Measurements from ENCODE around the gene NCL. TPM values are rescaled to one million over a fixed set of nuclear protein-coding genes. Genes with fewer than 3 reads are reported as not detected.

The NCL gene
- total RNA-seq, 1 experiment from 2014 or later: 1,328 TPM

DNA sequence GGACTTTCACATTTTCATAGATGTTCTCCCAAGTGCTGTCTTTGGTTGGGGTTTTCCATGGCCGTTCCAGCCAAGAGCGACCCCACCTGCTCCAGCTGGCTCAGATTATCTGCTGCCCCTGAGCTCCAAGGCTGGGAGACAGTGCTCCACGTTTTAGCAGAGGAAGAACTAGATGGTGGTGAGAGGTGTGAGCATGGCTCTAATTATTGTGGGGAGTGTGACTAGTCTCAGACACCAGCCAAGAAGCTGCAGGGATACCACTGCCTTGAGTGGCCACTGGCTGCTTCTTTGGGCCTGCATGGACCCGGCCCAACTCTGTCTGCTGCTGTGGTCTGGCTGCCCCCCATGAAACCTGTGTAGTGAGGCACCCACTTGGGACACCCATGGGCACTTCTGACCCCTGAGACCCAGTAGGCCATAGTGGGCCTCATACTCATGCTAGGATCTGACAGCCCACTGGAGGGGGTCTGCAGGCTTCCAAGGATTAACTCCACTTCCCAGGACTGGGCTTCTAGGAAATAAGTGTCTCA, 2.8 kb upstream of the NCL start:
- TF ChIP-seq EZH2 (IDR thresholded peaks at IDR 0.05; ENCODE audit: borderline replicate concordance, low read depth, low read length, poor library complexity, severe bottlenecking): no peak
- TF ChIP-seq, protein P1, sequence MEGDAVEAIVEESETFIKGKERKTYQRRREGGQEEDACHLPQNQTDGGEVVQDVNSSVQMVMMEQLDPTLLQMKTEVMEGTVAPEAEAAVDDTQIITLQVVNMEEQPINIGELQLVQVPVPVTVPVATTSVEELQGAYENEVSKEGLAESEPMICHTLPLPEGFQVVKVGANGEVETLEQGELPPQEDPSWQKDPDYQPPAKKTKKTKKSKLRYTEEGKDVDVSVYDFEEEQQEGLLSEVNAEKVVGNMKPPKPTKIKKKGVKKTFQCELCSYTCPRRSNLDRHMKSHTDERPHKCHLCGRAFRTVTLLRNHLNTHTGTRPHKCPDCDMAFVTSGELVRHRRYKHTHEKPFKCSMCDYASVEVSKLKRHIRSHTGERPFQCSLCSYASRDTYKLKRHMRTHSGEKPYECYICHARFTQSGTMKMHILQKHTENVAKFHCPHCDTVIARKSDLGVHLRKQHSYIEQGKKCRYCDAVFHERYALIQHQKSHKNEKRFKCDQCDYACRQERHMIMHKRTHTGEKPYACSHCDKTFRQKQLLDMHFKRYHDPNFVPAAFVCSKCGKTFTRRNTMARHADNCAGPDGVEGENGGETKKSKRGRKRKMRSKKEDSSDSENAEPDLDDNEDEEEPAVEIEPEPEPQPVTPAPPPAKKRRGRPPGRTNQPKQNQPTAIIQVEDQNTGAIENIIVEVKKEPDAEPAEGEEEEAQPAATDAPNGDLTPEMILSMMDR (conservative IDR thresholded peaks at IDR 0.05; ENCODE audit: low read depth, low read length): no peak
- Histone ChIP-seq H3K9me3 (ENCODE audit: low read depth, low read length, poor library complexity, severe bottlenecking) (no peaks in the 10 kb centered on the region), H3K27me3 (replicated peaks; ENCODE audit: insufficient read depth, low read depth, low read length, poor library complexity) (no peaks in the 10 kb centered on the region), H3K4me3 (ENCODE audit: low read depth, low read length, poor library complexity, severe bottlenecking) (no peak overlapping the region), H3K36me3 (ENCODE audit: insufficient read depth, low read length, poor library complexity, severe bottlenecking) (peaks cover 12% of the 10 kb centered on the region), H3K4me1 (ENCODE audit: insufficient read depth, low read length, poor library complexity, severe bottlenecking) (peaks cover 17% of the 10 kb centered on the region), H3K27ac (ENCODE audit: low read depth, low read length, poor library complexity, severe bottlenecking) (no peak overlapping the region)
- no peak for DNase-seq (ENCODE audit: low spot score)
- ChIA-PET POLR2A (ENCODE audit: low non-redundant PET) (no interaction called here), CTCF (no interaction called here)
- intact Hi-C loops (cut with micrococcal nuclease; ENCODE audit: unreplicated experiment): no loop called here
- no TSS peak for BruUV-seq (replicated peaks)

DNA sequence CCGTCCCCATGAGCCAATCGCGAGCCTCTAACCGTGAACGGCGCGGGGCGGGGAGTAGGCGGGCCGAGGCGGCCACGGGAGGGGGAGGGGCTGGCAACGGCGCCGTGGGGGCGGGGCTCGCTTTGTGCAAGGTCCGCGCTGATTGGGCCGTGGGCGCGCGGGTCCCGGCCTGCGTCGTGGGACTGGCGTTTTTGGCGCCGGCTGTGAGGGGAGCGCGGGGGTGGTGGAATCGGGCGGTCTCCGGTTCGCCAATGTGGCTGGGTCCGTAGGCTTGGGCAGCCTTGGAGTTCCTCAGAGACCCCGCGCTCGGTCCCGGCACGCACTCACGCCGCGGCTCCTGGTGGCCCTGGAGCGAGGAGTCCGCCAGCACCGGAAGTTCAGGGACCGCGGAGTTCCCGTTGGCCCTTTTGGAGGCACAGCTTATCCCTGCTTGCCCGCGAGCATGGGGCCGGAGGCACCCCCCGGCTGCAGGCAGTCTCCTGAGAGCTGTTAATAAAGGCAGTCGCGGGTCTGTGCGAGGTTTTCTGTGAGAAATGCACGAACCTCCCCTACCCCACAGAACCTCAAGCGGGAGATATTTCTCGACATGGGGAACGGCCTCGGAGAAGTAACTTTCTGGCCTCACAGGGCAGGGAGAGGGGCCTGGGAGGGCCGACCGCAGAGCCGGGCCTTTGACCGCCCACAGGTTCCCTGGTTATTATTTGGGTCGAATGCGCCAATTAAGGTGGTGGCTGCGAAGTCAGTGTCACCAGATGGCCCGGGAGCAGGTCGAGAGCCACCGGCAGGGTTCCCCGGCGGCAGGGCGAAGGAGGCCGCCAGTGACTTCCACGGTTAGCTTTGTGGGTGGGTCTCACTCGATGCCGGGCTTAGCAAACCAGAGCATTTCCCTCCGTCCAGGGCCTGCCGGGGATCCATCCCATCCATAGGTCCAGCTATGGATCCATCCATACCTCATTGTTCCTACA, 574 bp upstream of the NCL start:
- BruUV-seq (replicated peaks): TSS peak; percentile 90
- H3K36me3 ChIP-seq (ENCODE audit: insufficient read depth, low read length, poor library complexity, severe bottlenecking): peaks cover 34% of the 10 kb centered on the region
- intact Hi-C loops (cut with micrococcal nuclease; ENCODE audit: unreplicated experiment): no loop called here
- TF ChIP-seq, protein P1 (conservative IDR thresholded peaks at IDR 0.05; ENCODE audit: low read depth, low read length): no peak
- peak overlapping the region; percentile 88 for H3K4me3 ChIP-seq (ENCODE audit: low read depth, low read length, poor library complexity, severe bottlenecking)
- DNase-seq (ENCODE audit: low spot score): peak; percentile 98
- peaks cover 19% of the 10 kb centered on the region for H3K4me1 ChIP-seq (ENCODE audit: insufficient read depth, low read length, poor library complexity, severe bottlenecking)
- H3K27ac ChIP-seq (ENCODE audit: low read depth, low read length, poor library complexity, severe bottlenecking): peak overlapping the region; percentile 99
- POLR2A ChIA-PET (ENCODE audit: low non-redundant PET): interaction anchor here (0.6 to 1.3 kb wide), 3 partner anchors 42 to 98 kb away, joined by 4 to 11 read pairs (median 4); no protein-coding TSS in a partner anchor
- no peaks in the 10 kb centered on the region for H3K27me3 ChIP-seq (replicated peaks; ENCODE audit: insufficient read depth, low read depth, low read length, poor library complexity)
- no peaks in the 10 kb centered on the region for H3K9me3 ChIP-seq (ENCODE audit: low read depth, low read length, poor library complexity, severe bottlenecking)
- CTCF ChIA-PET: interaction anchor here (1.3 kb wide), 1 partner anchor 18 kb away, joined by 5 read pairs; no protein-coding TSS in a partner anchor

DNA sequence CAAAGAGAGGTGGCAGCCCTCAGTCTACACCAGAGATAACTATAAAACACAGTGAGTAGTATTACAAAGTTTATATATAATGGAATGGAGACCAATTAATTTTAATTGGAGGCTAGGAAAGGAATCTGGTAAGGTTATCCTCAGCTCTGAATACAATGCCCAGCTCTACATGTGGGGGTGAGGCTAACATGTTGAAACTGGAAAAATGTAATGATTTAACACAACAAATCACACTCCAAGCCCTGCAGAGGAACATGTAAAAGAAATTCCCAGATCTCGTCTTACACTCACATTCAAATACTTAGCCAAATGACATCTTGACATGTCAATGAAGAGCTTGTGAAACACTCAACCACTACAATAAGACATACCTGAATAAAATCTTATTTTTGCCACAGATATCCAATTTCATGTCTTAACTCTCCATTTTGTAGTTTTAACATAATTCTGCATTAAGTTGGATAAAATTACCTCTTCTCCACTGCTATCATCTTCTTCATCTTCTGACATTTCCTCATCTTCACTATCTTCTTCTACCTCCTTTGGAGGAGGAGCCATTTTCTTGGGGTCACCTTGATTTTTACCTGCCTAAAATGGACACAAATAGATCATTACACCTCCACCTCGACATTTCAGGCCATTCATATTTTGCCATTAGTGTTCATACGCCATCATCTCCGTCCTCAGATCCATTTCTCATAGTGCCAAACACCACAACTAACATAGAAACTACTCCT, 1.4 kb downstream of the NCL start:
- no TSS peak for BruUV-seq (replicated peaks)
- ChIA-PET CTCF (interaction anchor here (1.4 kb wide), 1 partner anchor 11 kb away, joined by 3 read pairs; no protein-coding TSS in a partner anchor), POLR2A (ENCODE audit: low non-redundant PET) (no interaction called here)
- Histone ChIP-seq H3K27me3 (replicated peaks; ENCODE audit: insufficient read depth, low read depth, low read length, poor library complexity) (no peaks in the 10 kb centered on the region), H3K27ac (ENCODE audit: low read depth, low read length, poor library complexity, severe bottlenecking) (peak overlapping the region; percentile 99), H3K36me3 (ENCODE audit: insufficient read depth, low read length, poor library complexity, severe bottlenecking) (peaks cover 54% of the 10 kb centered on the region), H3K9me3 (ENCODE audit: low read depth, low read length, poor library complexity, severe bottlenecking) (no peaks in the 10 kb centered on the region), H3K4me3 (ENCODE audit: low read depth, low read length, poor library complexity, severe bottlenecking) (peak overlapping the region; percentile 88), H3K4me1 (ENCODE audit: insufficient read depth, low read length, poor library complexity, severe bottlenecking) (peaks cover 19% of the 10 kb centered on the region)
- intact Hi-C loops (cut with micrococcal nuclease; ENCODE audit: unreplicated experiment): no loop called here
- TF ChIP-seq, protein P1 (conservative IDR thresholded peaks at IDR 0.05; ENCODE audit: low read depth, low read length): no peak
- TF ChIP-seq EZH2 (IDR thresholded peaks at IDR 0.05; ENCODE audit: borderline replicate concordance, low read depth, low read length, poor library complexity, severe bottlenecking): no peak
- no peak for DNase-seq (ENCODE audit: low spot score)

All from A673 (cell line).